Urinary bladder (tissue), 2 donors: ENCODE data around the gene TDRD1. TPM values are rescaled to one million over a fixed set of nuclear protein-coding genes. Genes with fewer than 3 reads are reported as not detected.

ENCODE experiments used
- polyA plus RNA-seq: library from polyadenylated mRNA; stranded (reverse); fragments of 200-250 nt; gene quantifications from one replicate; pipeline ENCODE4 v1.2.3, GENCODE V29; 2013
- small RNA-seq: library from RNA; depleted of rRNA; stranded (forward); fragments of <200 nt; gene quantifications from one replicate; pipeline ENCODE3, GENCODE V24; 2014
- total RNA-seq: library from RNA; depleted of rRNA; stranded (reverse); fragments of >200 nt; gene quantifications from one replicate; pipeline ENCODE4 v1.2.3, GENCODE V29; 2014
- donor health status: healthy.

Gene TDRD1
- total and polyA plus RNA-seq, 2 donors, result 0.04 to 0.53 TPM

Small RNA genes within 50 kb of the gene (small RNA-seq; reads per million reads assigned to genes)
- not detected for gene RF02277

Other genes with a start within 250 kb of the TDRD1 start
- gene ADRB1, start 135.5 kb upstream of the TDRD1 start, total RNA-seq, result 1.7 TPM
- 0.57 TPM for gene ADRB1, start 135.5 kb upstream of the TDRD1 start, polyA plus RNA-seq
- 83.1 TPM for gene CCDC186, start 5.2 kb upstream of the TDRD1 start, total RNA-seq
- gene CCDC186, start 5.2 kb upstream of the TDRD1 start, polyA plus RNA-seq, result 5.7 TPM
- gene VWA2, start 59.9 kb downstream of the TDRD1 start, total RNA-seq, result 4.6 TPM
- gene VWA2, start 59.9 kb downstream of the TDRD1 start, polyA plus RNA-seq, result 1.0 TPM
- 32.6 TPM for gene AFAP1L2, start 225.1 kb downstream of the TDRD1 start, total RNA-seq
- 9.1 TPM for gene AFAP1L2, start 225.1 kb downstream of the TDRD1 start, polyA plus RNA-seq